K562 (cell line): ENCODE data around the gene TMPRSS9. TPM values are rescaled to one million over a fixed set of nuclear protein-coding genes. Genes with fewer than 3 reads are reported as not detected.

Source experiments
- BHLHE40 ChIP-seq: IDR thresholded peaks from 2 replicates; pipeline ENCODE4 v1.6.1; 2011; ENCODE audit warnings: low read length, improper control_type of control experiment
- CCNT2 ChIP-seq: IDR thresholded peaks from 2 replicates; pipeline ENCODE4 v1.6.1; 2011; ENCODE audit warnings: borderline replicate concordance, low read depth, mild to moderate bottlenecking, moderate library complexity, mixed read lengths, low read length; ENCODE audit not compliant: insufficient read length; ENCODE audit errors: extremely low read depth
- CEBPG ChIP-seq, 3 experiments: fragments of 200-800 bp in 1 of 3; sonication (Bioruptor generic) in 1 of 3; sonication (generic) in 1 of 3; formaldehyde crosslinking in 1 of 3; IDR thresholded peaks in 2 of 3; conservative IDR thresholded peaks in 1 of 3; 2 replicates each; pipeline versions ENCODE4 v1.6.1 to v1.8.0; 2016 to 2022; ENCODE audit warnings: missing compliant biosample characterization in 2 of 3, missing genetic modification characterization in 2 of 3, mild to moderate bottlenecking in 1 of 3, missing genetic modification reagents in 1 of 3
- HMG20B ChIP-seq: fragments of 250-450 bp; sonication (Bioruptor Pico); IDR thresholded peaks from 2 replicates; pipeline ENCODE4 v1.5.0; 2021; ENCODE audit warnings: mild to moderate bottlenecking
- L3MBTL2 ChIP-seq: fragments of 450-650 bp; IDR thresholded peaks from 2 replicates; pipeline ENCODE4 v1.6.1; 2016; ENCODE audit warnings: mild to moderate bottlenecking, moderate library complexity
- MTA2 ChIP-seq: fragments of 450-650 bp; IDR thresholded peaks from 2 replicates; pipeline ENCODE4 v1.6.1; 2016; ENCODE audit warnings: low read depth
- MYC ChIP-seq, 2 experiments: fragments of 250-450 bp in 1 of 2; sonication (Bioruptor Pico) in 1 of 2; IDR thresholded peaks; 2 replicates each; pipeline versions ENCODE4 v1.5.1 to v1.6.1; 2012 to 2021; ENCODE audit warnings: low read depth in 2 of 2, borderline replicate concordance in 1 of 2, improper control_type of control experiment in 1 of 2, low read length in 1 of 2, mild to moderate bottlenecking in 1 of 2, moderate library complexity in 1 of 2
- NFXL1 ChIP-seq: fragments of 450-650 bp; formaldehyde crosslinking; IDR thresholded peaks from 2 replicates; pipeline ENCODE4 v1.4.0; 2021; ENCODE audit warnings: mild to moderate bottlenecking
- PHB2 ChIP-seq: fragments of 450-650 bp; IDR thresholded peaks from 2 replicates; pipeline ENCODE4 v1.6.1; 2017; ENCODE audit warnings: low read depth
- PHF20 ChIP-seq: fragments of 450-650 bp; IDR thresholded peaks from 2 replicates; pipeline ENCODE4 v1.6.1; 2018; ENCODE audit not compliant: partially characterized antibody
- SETDB1 ChIP-seq: IDR thresholded peaks from one replicate; pipeline ENCODE4 v1.6.1; 2012; ENCODE audit warnings: low read length, control low read depth, inconsistent platforms
- ZNF217 ChIP-seq: sonication (generic); formaldehyde crosslinking; IDR thresholded peaks from 2 replicates; pipeline ENCODE4 v1.8.0; 2022; ENCODE audit warnings: mild to moderate bottlenecking, missing genetic modification reagents
- ZNF707 ChIP-seq: fragments of 250-450 bp; sonication (Bioruptor Pico); conservative IDR thresholded peaks from 2 replicates; pipeline ENCODE4 v1.8.0; 2022; ENCODE audit warnings: inconsistent platforms, mild to moderate bottlenecking, moderate library complexity
- ZZZ3 ChIP-seq: fragments of 450-650 bp; IDR thresholded peaks from 2 replicates; pipeline ENCODE4 v1.6.1; 2016; ENCODE audit warnings: antibody characterized with exemption, mild to moderate bottlenecking, moderate library complexity
- polyA plus RNA-seq, 8 experiments: library from polyadenylated mRNA; depleted of rRNA in 4 of 8; stranded (reverse) in 5 of 8; unstranded in 3 of 8; fragments of >200 nt; fragmentation: Nextera tagmentation in 2 of 8; fragmentation: Illumina TruSeq in 1 of 8; extraction: Ambion mirVana in 2 of 8; extraction: Trizol in 1 of 8; gene quantifications; 2 replicates each; pipeline versions ENCODE4 v1.2.1 to v1.2.3, GENCODE V29; 2011 to 2014; ENCODE audit warnings: inconsistent platforms in 1 of 8, missing spikeins in 1 of 8
- total RNA-seq, 7 experiments: library from RNA; depleted of rRNA in 6 of 7; stranded (reverse); fragments of >200 nt in 6 of 7; fragmentation: Illumina TruSeq in 2 of 7; extraction: Trizol in 2 of 7; gene quantifications; 2 replicates each; pipeline versions ENCODE4 v1.2.1 to v1.2.3, GENCODE V29; 2011 to 2021; ENCODE audit warnings: low replicate concordance in 1 of 7
- TF ChIP-seq, protein P1 (sequence below): sonication (generic); formaldehyde crosslinking; IDR thresholded peaks from 2 replicates; pipeline ENCODE4 v1.8.0; 2023; ENCODE audit warnings: mild to moderate bottlenecking, missing genetic modification reagents
- TF ChIP-seq, protein P2 (sequence below): sonication (generic); formaldehyde crosslinking; IDR thresholded peaks from 2 replicates; pipeline ENCODE4 v1.8.0; 2022; ENCODE audit warnings: mild to moderate bottlenecking, missing genetic modification reagents
- TF ChIP-seq, protein P3 (sequence below): sonication (generic); formaldehyde crosslinking; IDR thresholded peaks from 2 replicates; pipeline ENCODE4 v1.8.0; 2022; ENCODE audit warnings: mild to moderate bottlenecking, low read depth, missing genetic modification reagents
- TF ChIP-seq, protein P4 (sequence below): fragments of 250-450 bp; sonication (Bioruptor Pico); IDR thresholded peaks from 2 replicates; pipeline ENCODE4 v1.5.0; 2020; ENCODE audit warnings: mild to moderate bottlenecking, borderline replicate concordance

The TMPRSS9 gene
- total and polyA plus RNA-seq, 9 of the 15 experiments (the other 6 are each of a cell fraction or from before 2014, with no cell fraction given): 0.01 to 0.03 TPM; not detected in 7

DNA sequence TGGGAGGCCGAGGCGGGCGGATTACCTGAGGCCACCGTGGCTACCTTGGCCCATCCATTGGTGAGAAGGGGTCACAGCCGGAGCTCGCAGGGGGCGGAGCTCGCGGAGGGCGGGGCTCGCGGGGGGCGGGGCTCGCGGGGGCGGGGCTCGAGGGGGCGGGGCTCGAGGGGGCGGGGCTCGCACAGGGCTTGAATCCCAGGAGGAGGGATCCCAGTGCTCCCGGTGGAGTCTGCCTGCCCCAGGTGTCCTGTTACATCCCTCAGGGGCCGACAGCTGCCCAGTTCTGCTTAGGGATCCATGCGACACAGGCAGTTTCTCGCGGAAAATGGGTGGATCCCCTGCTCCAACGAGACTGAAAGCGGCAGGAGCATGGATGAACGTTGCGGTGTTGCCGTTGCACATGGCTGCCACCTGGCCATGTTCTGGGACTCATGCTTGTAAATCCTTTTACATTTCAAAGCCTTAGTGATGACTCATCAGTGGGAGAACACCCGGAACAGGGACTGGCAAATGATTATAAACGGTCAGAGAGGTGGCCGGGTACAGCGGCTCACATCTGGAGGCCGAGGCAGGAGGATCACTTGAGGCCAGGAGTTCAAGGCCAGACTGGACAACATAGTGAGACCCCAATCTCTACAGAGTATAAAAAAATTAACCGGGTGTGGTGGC, 25.1 kb downstream of the TMPRSS9 start (continued):
- TF ChIP-seq, protein P1, sequence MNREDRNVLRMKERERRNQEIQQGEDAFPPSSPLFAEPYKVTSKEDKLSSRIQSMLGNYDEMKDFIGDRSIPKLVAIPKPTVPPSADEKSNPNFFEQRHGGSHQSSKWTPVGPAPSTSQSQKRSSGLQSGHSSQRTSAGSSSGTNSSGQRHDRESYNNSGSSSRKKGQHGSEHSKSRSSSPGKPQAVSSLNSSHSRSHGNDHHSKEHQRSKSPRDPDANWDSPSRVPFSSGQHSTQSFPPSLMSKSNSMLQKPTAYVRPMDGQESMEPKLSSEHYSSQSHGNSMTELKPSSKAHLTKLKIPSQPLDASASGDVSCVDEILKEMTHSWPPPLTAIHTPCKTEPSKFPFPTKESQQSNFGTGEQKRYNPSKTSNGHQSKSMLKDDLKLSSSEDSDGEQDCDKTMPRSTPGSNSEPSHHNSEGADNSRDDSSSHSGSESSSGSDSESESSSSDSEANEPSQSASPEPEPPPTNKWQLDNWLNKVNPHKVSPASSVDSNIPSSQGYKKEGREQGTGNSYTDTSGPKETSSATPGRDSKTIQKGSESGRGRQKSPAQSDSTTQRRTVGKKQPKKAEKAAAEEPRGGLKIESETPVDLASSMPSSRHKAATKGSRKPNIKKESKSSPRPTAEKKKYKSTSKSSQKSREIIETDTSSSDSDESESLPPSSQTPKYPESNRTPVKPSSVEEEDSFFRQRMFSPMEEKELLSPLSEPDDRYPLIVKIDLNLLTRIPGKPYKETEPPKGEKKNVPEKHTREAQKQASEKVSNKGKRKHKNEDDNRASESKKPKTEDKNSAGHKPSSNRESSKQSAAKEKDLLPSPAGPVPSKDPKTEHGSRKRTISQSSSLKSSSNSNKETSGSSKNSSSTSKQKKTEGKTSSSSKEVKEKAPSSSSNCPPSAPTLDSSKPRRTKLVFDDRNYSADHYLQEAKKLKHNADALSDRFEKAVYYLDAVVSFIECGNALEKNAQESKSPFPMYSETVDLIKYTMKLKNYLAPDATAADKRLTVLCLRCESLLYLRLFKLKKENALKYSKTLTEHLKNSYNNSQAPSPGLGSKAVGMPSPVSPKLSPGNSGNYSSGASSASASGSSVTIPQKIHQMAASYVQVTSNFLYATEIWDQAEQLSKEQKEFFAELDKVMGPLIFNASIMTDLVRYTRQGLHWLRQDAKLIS (CRISPR knock-in tag): no peak; the same call in 1 of the 2 replicates
- TF ChIP-seq ZNF707 (CRISPR knock-in tag) (no peak), PHB2 (no peak), MYC (IDR thresholded peaks at IDR 0.05; ENCODE audit: low read depth, low read length) (peak; percentile 93), MYC (CRISPR knock-in tag; IDR thresholded peaks at IDR 0.05; ENCODE audit: borderline replicate concordance, low read depth) (0 out of 2 replicates have a peak, but pooled peaks have one; percentile 29), NFXL1 (CRISPR knock-in tag) (no peak), SETDB1 (no peak), BHLHE40 (no peak), PHF20 (peak; percentile 57), ZNF217 (CRISPR knock-in tag) (no peak), CCNT2 (no peak), CEBPG (CRISPR knock-in tag; IDR thresholded peaks at IDR 0.05) (0 out of 2 replicates have a peak, but pooled peaks have one; percentile 9), CEBPG (tag; conservative IDR thresholded peaks at IDR 0.05 in 1 of 2, IDR thresholded peaks at IDR 0.05 in 1 of 2) (no peak), L3MBTL2 (peak; percentile 90), MTA2 (no peak), ZZZ3 (no peak), HMG20B (CRISPR knock-in tag) (no peak)
- TF ChIP-seq, protein P2, sequence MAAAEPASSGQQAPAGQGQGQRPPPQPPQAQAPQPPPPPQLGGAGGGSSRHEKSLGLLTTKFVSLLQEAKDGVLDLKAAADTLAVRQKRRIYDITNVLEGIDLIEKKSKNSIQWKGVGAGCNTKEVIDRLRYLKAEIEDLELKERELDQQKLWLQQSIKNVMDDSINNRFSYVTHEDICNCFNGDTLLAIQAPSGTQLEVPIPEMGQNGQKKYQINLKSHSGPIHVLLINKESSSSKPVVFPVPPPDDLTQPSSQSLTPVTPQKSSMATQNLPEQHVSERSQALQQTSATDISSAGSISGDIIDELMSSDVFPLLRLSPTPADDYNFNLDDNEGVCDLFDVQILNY (CRISPR knock-in tag): no peak
- TF ChIP-seq, protein P3, sequence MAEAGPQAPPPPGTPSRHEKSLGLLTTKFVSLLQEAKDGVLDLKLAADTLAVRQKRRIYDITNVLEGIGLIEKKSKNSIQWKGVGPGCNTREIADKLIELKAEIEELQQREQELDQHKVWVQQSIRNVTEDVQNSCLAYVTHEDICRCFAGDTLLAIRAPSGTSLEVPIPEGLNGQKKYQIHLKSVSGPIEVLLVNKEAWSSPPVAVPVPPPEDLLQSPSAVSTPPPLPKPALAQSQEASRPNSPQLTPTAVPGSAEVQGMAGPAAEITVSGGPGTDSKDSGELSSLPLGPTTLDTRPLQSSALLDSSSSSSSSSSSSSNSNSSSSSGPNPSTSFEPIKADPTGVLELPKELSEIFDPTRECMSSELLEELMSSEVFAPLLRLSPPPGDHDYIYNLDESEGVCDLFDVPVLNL (CRISPR knock-in tag): no peak; the same call in 1 of the 2 replicates
- TF ChIP-seq, protein P4, sequence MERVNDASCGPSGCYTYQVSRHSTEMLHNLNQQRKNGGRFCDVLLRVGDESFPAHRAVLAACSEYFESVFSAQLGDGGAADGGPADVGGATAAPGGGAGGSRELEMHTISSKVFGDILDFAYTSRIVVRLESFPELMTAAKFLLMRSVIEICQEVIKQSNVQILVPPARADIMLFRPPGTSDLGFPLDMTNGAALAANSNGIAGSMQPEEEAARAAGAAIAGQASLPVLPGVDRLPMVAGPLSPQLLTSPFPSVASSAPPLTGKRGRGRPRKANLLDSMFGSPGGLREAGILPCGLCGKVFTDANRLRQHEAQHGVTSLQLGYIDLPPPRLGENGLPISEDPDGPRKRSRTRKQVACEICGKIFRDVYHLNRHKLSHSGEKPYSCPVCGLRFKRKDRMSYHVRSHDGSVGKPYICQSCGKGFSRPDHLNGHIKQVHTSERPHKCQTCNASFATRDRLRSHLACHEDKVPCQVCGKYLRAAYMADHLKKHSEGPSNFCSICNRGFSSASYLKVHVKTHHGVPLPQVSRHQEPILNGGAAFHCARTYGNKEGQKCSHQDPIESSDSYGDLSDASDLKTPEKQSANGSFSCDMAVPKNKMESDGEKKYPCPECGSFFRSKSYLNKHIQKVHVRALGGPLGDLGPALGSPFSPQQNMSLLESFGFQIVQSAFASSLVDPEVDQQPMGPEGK (CRISPR knock-in tag): no peak
